Measurements from ENCODE around the gene SLC9A4. TPM values are rescaled to one million over a fixed set of nuclear protein-coding genes. Genes with fewer than 3 reads are reported as not detected.

SLC9A4 gene
- total RNA-seq, 2 experiments from 2014 or later: 0.03 to 0.10 TPM

GRCh38 chr2:102428573-102428972 lies 44.5 kb upstream of the SLC9A4 start:
- H3K79me2 ChIP-seq (ENCODE audit: insufficient read depth, low read depth, low read length): no peaks in the 10 kb centered on the region
- H3K9me3 ChIP-seq (ENCODE audit: low read length): no peaks in the 10 kb centered on the region
- CTCF ChIA-PET (ENCODE audit: unreplicated experiment): no interaction called here
- H3K4me3 ChIP-seq (ENCODE audit: low read depth, low read length, poor library complexity, severe bottlenecking): no peak overlapping the region
- H3K9me2 ChIP-seq (ENCODE audit: insufficient read depth, low read length): no peaks in the 10 kb centered on the region
- no peaks in the 10 kb centered on the region for H3K4me1 ChIP-seq (ENCODE audit: insufficient read depth, low read length, poor library complexity, severe bottlenecking)
- no peak overlapping the region for H2AFZ ChIP-seq (ENCODE audit: low read length)
- H3K36me3 ChIP-seq (ENCODE audit: insufficient read depth, low read length): no peaks in the 10 kb centered on the region
- no TSS peak for BruUV-seq (replicated peaks)
- TF ChIP-seq EZH2phosphoT487 (IDR thresholded peaks at IDR 0.05; ENCODE audit: borderline replicate concordance, low read depth, low read length) (no peak), CTCF (conservative IDR thresholded peaks at IDR 0.05; ENCODE audit: low read length) (no peak)
- no peak overlapping the region for H3K4me2 ChIP-seq (ENCODE audit: low read length)
- H4K20me1 ChIP-seq (ENCODE audit: insufficient read depth, low read length): no peaks in the 10 kb centered on the region
- no peak overlapping the region for H3K27ac ChIP-seq (ENCODE audit: low read depth, low read length, poor library complexity, severe bottlenecking)
- POLR2A ChIA-PET: no interaction called here
- intact Hi-C loops (cut with micrococcal nuclease; ENCODE audit: unreplicated experiment): no loop called here
- DNase-seq (ENCODE audit: low spot score): no peak

GRCh38 chr2:102432386-102432785 lies 40.6 kb upstream of the SLC9A4 start:
- POLR2A ChIA-PET: no interaction called here
- intact Hi-C loops (cut with micrococcal nuclease; ENCODE audit: unreplicated experiment): no loop called here
- BruUV-seq (replicated peaks): no TSS peak

More at GRCh38 chr2:102432386-102432785, 40.6 kb upstream of the SLC9A4 start:
- TF ChIP-seq CTCF (conservative IDR thresholded peaks at IDR 0.05; ENCODE audit: low read length): no peak
- no peak for TF ChIP-seq EZH2phosphoT487 (IDR thresholded peaks at IDR 0.05; ENCODE audit: borderline replicate concordance, low read depth, low read length)
- H3K36me3 ChIP-seq (ENCODE audit: insufficient read depth, low read length): no peaks in the 10 kb centered on the region
- no peaks in the 10 kb centered on the region for H3K9me3 ChIP-seq (ENCODE audit: low read length)
- no peak overlapping the region for H3K27ac ChIP-seq (ENCODE audit: low read depth, low read length, poor library complexity, severe bottlenecking)
- CTCF ChIA-PET (ENCODE audit: unreplicated experiment): no interaction called here
- DNase-seq (ENCODE audit: low spot score): no peak
- no peak overlapping the region for H3K4me2 ChIP-seq (ENCODE audit: low read length)
- H3K4me1 ChIP-seq (ENCODE audit: insufficient read depth, low read length, poor library complexity, severe bottlenecking): no peaks in the 10 kb centered on the region
- H3K79me2 ChIP-seq (ENCODE audit: insufficient read depth, low read depth, low read length): no peaks in the 10 kb centered on the region
- no peak overlapping the region for H2AFZ ChIP-seq (ENCODE audit: low read length)
- no peaks in the 10 kb centered on the region for H4K20me1 ChIP-seq (ENCODE audit: insufficient read depth, low read length)
- no peak overlapping the region for H3K4me3 ChIP-seq (ENCODE audit: low read depth, low read length, poor library complexity, severe bottlenecking)
- H3K9me2 ChIP-seq (ENCODE audit: insufficient read depth, low read length): no peaks in the 10 kb centered on the region
